GM06990 (cell line): ENCODE measurements around the gene DPY19L3.

Experiments
- DNase-seq: peaks from one replicate; pipeline ENCODE4 v3.0.0-alpha.2; 2011; ENCODE audit not compliant: insufficient read length; ENCODE audit errors: extremely low read depth
- H3K27me3 ChIP-seq: replicated peaks from 2 replicates; pipeline ENCODE4 v1.6.0; 2011; ENCODE audit warnings: low read length; ENCODE audit not compliant: control insufficient read depth, insufficient read depth
- H3K36me3 ChIP-seq: 2 replicates; pipeline ENCODE4 v1.5.1; 2011; ENCODE audit warnings: low read length; ENCODE audit not compliant: control insufficient read depth, insufficient read depth
- H3K4me3 ChIP-seq: replicated peaks from 2 replicates; pipeline ENCODE4 v1.5.1; 2011; ENCODE audit warnings: low read depth, mild to moderate bottlenecking, control low read depth, low read length
- TF ChIP-seq, protein P1 (sequence below): IDR thresholded peaks from 2 replicates; pipeline ENCODE4 v1.5.1; 2011; ENCODE audit warnings: low read length, control low read depth, mild to moderate bottlenecking, inconsistent platforms; ENCODE audit not compliant: insufficient read depth, poor library complexity, severe bottlenecking

The DPY19L3 gene

DNA sequence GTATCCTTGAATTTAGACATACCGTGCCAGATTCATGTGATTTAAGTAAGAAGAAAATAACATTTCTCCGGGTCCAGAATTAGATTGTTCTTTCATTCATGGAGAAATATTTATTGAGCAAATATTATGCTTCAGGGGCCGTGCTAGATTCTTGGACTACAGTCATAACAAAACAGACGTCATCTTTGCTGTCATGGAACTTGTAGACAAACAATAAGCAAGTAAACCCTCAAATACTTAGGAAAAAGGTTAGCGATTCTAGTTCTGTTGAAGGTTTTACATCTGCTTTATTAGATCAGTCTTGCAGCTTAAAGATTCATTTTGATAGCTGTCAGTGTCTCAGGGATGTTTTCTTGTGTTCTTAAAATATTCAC lies 43.3 kb upstream of the DPY19L3 start:
- peaks cover 9% of the 10 kb centered on the region for H3K36me3 ChIP-seq
- no peak overlapping the region for H3K4me3 ChIP-seq
- TF ChIP-seq, protein P1, sequence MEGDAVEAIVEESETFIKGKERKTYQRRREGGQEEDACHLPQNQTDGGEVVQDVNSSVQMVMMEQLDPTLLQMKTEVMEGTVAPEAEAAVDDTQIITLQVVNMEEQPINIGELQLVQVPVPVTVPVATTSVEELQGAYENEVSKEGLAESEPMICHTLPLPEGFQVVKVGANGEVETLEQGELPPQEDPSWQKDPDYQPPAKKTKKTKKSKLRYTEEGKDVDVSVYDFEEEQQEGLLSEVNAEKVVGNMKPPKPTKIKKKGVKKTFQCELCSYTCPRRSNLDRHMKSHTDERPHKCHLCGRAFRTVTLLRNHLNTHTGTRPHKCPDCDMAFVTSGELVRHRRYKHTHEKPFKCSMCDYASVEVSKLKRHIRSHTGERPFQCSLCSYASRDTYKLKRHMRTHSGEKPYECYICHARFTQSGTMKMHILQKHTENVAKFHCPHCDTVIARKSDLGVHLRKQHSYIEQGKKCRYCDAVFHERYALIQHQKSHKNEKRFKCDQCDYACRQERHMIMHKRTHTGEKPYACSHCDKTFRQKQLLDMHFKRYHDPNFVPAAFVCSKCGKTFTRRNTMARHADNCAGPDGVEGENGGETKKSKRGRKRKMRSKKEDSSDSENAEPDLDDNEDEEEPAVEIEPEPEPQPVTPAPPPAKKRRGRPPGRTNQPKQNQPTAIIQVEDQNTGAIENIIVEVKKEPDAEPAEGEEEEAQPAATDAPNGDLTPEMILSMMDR: no peak

DNA sequence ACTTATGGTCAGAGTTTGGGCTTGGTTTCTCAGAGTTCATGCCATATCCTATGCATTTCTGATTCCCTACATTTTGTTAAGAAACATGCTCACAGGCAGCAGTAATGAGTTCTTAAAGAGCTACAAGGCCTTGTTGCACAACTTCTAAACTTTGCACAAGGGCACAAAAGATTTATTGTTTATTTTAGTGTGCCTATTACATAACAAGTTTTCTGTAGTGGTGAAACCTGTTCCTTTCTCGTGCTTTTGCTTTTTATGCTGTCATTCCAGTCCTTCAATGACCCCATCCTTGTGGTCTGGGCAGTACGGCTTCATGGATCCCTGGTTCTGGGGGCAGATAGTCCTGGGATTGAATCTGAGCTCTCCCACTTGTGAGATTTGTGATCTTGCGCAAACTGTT lies 42.4 kb upstream of the DPY19L3 start:
- DNase-seq: no peak
- Histone ChIP-seq H3K36me3 (peaks cover 9% of the 10 kb centered on the region), H3K4me3 (no peak overlapping the region), H3K27me3 (no peaks in the 10 kb centered on the region)
- TF ChIP-seq, protein P1: no peak

More for the DNA sequence above, 43.3 kb upstream of the DPY19L3 start:
- H3K27me3 ChIP-seq: no peaks in the 10 kb centered on the region
- DNase-seq: no peak

DNA sequence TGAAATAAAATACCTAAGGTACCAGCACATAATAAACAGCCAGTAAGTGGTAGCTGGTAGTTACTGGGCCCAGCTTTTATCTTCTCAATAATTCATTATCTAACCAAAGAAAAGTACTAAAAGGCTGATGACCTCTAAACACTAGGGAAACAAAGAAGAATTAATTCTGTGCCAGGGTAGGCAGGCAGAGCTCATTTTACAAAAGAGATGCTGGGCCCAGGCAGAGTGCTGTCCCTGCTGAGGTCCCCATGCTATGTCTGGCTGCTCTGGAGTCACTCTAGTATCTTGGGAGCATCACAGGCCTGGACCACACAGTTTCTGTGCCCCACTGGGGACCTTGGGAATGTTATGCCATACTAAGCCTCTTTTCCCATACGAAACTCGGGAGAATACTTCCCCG lies 41.9 kb upstream of the DPY19L3 start:
- Histone ChIP-seq H3K36me3 (peaks cover 7% of the 10 kb centered on the region), H3K27me3 (no peaks in the 10 kb centered on the region), H3K4me3 (no peak overlapping the region)
- DNase-seq: no peak
- TF ChIP-seq, protein P1: no peak

DNA sequence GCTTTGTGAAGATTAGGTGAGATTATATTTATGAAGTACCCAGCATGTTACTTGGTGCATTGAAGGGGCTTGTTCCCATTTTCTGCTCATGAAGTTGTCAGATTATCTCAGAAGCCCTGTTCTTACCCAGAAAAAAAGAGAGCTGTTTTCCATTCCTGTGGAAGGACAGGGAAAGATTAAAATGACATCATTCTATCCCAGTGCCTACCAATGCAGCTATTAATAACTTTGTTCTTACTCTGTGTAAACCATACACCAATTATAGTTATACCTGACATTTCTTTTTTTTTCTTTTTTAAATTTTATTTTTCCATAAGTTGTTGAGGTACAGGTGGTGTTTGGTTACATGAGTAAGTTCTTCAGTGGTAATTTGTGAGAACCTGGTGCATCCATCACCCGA lies 41.5 kb upstream of the DPY19L3 start:
- no peaks in the 10 kb centered on the region for H3K27me3 ChIP-seq
- no peak for DNase-seq
- peaks cover 7% of the 10 kb centered on the region for H3K36me3 ChIP-seq
- H3K4me3 ChIP-seq: no peak overlapping the region
- TF ChIP-seq, protein P1: no peak

DNA sequence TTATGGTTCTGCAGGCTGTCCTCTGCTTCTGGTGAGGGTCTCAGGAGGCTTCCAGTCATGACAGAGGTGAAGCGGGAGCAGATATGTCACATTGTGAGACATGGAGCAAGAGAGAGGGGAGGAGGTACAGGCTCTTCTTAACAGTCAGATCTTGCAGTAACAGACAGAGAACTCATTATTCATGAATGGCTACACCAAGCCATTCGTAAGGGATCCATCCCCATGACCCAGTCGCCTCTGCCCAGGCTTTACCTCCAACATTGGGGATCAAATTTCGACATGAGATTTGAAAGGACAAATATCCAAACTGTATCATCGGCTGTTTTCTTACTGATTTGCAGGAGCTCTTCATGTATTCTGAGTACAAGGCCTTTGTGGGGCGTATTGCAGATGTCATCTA lies 38.5 kb upstream of the DPY19L3 start:
- Histone ChIP-seq H3K36me3 (peaks cover 3% of the 10 kb centered on the region), H3K27me3 (no peaks in the 10 kb centered on the region), H3K4me3 (no peak overlapping the region)
- DNase-seq: no peak
- TF ChIP-seq, protein P1: no peak

DNA sequence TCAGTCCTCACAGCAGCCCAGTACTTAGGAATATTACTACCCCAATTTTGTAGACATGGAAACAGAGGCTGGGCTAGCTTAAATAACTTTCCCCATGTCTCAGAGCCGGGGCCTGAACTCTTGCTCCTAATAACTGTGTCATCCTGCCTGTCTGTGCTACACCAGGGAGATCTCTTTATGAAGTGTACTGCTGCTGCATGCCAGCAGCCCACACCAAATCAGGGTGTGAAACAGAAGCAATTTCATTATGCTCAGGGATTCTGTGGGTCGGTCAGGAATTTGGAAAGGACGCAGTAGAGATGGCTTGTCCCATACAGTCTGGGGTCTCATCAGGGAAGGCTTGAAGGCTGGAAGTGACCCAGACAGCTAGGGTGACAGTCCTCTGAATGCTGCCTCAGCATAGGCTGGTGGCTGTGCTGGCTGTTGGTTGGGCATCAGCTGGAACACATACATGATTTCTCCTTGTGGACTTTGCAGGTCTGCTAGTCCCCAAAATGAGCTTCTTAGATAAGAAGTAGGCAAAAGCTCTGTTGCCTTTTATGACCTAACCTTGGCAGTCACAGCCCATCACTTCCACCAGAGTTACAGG lies 37.5 kb upstream of the DPY19L3 start:
- TF ChIP-seq, protein P1: no peak
- Histone ChIP-seq H3K27me3 (no peaks in the 10 kb centered on the region), H3K36me3 (peaks cover 9% of the 10 kb centered on the region), H3K4me3 (no peak overlapping the region)
- no peak for DNase-seq
